Left kidney (tissue), 2 donors: Measurements from ENCODE around the gene SHB. TPM values are rescaled to one million over a fixed set of nuclear protein-coding genes. Genes with fewer than 3 reads are reported as not detected.

Experiments used
- DNase-seq: peaks from one replicate; pipeline ENCODE4 v3.0.0-alpha.2; 2013
- polyA plus RNA-seq: library from polyadenylated mRNA; unstranded; fragments of 120-200 nt; gene quantifications from one replicate; pipeline ENCODE4 v1.2.1, GENCODE V29; 2013; ENCODE audit not compliant: insufficient read length

The SHB gene
- polyA plus RNA-seq, 1 donor, result 14.1 TPM

- no peak for DNase-seq
These were observed 60.6 kb downstream of the SHB start for GRCh38 chr9:38008168-38009034.

GRCh38 chr9:38007016-38007415, 62.0 kb downstream of the SHB start:
- no peak for DNase-seq

- no peak for DNase-seq
These were observed 62.9 kb downstream of the SHB start for GRCh38 chr9:38006163-38006562.

- DNase-seq, result no peak
These were observed 64.0 kb downstream of the SHB start for GRCh38 chr9:38004809-38005560.

- DNase-seq, result no peak
These were observed 64.8 kb downstream of the SHB start for GRCh38 chr9:38003946-38004808.

- DNase-seq, result no peak
These were observed 65.8 kb downstream of the SHB start for GRCh38 chr9:38003230-38003629.

GRCh38 chr9:38001430-38001829, 67.6 kb downstream of the SHB start:
- no peak for DNase-seq

GRCh38 chr9:38000735-38001134, 68.3 kb downstream of the SHB start:
- no peak for DNase-seq

- DNase-seq, result no peak
These were observed 68.7 kb downstream of the SHB start for GRCh38 chr9:38000332-38000731.

GRCh38 chr9:37999588-38000189, 69.3 kb downstream of the SHB start:
- DNase-seq, result no peak

- no peak for DNase-seq
These were observed 70.0 kb downstream of the SHB start for GRCh38 chr9:37998881-37999587.

- peak; percentile 65 for DNase-seq
These were observed 71.2 kb downstream of the SHB start for GRCh38 chr9:37997636-37998374.

GRCh38 chr9:37996819-37997217, 72.2 kb downstream of the SHB start:
- DNase-seq, result no peak

GRCh38 chr9:37995961-37996818, 72.8 kb downstream of the SHB start:
- DNase-seq, result no peak

- DNase-seq, result no peak
These were observed 73.7 kb downstream of the SHB start for GRCh38 chr9:37995348-37995737.

- no peak for DNase-seq
These were observed 74.2 kb downstream of the SHB start for GRCh38 chr9:37994639-37995347.

GRCh38 chr9:37992924-37993349, 76.1 kb downstream of the SHB start:
- DNase-seq, result no peak

- no peak for DNase-seq
These were observed 78.5 kb downstream of the SHB start for GRCh38 chr9:37990404-37991015.
